ENCODE results near the gene TPCN2. TPM values are rescaled to one million over a fixed set of nuclear protein-coding genes. Genes with fewer than 3 reads are reported as not detected.

TPCN2 gene
- total RNA-seq, 1 experiment from 2014 or later, result 7.1 TPM

GRCh38 chr11:69165775-69166174 is 117.0 kb downstream of the TPCN2 start:
- DNase-seq (ENCODE audit: low read depth), result no peak

GRCh38 chr11:69166218-69167115 is 117.7 kb downstream of the TPCN2 start:
- DNase-seq (ENCODE audit: low read depth), result peak; percentile 90

GRCh38 chr11:69167130-69167915 is 118.6 kb downstream of the TPCN2 start:
- no peak for DNase-seq (ENCODE audit: low read depth)

- no peak for DNase-seq (ENCODE audit: low read depth)
These were observed 119.4 kb downstream of the TPCN2 start for GRCh38 chr11:69167916-69168691.

- no peak for DNase-seq (ENCODE audit: low read depth)
These were observed 120.7 kb downstream of the TPCN2 start for GRCh38 chr11:69169479-69169878.

- DNase-seq (ENCODE audit: low read depth), result peak; percentile 67
These were observed 122.0 kb downstream of the TPCN2 start for GRCh38 chr11:69170704-69171103.

GRCh38 chr11:69171476-69172240 is 122.9 kb downstream of the TPCN2 start:
- DNase-seq (ENCODE audit: low read depth), result no peak

- DNase-seq (ENCODE audit: low read depth), result peak; percentile 6
These were observed 123.9 kb downstream of the TPCN2 start for GRCh38 chr11:69172674-69173073.

GRCh38 chr11:69173331-69173730 is 124.6 kb downstream of the TPCN2 start:
- DNase-seq (ENCODE audit: low read depth), result no peak

GRCh38 chr11:69173925-69174581 is 125.3 kb downstream of the TPCN2 start:
- DNase-seq (ENCODE audit: low read depth), result no peak

GRCh38 chr11:69174841-69175240 is 126.1 kb downstream of the TPCN2 start:
- DNase-seq (ENCODE audit: low read depth), result no peak

GRCh38 chr11:69178819-69179482 is 130.2 kb downstream of the TPCN2 start:
- DNase-seq (ENCODE audit: low read depth), result no peak

GRCh38 chr11:69180226-69180625 is 131.5 kb downstream of the TPCN2 start:
- no peak for DNase-seq (ENCODE audit: low read depth)

- DNase-seq (ENCODE audit: low read depth), result no peak
These were observed 132.0 kb downstream of the TPCN2 start for GRCh38 chr11:69180726-69181125.

- no peak for DNase-seq (ENCODE audit: low read depth)
These were observed 134.9 kb downstream of the TPCN2 start for GRCh38 chr11:69183613-69184012.

Other genes starting within 250 kb of the TPCN2 start
- 6.3 TPM in 2 replicates for gene CPT1A, start 207.0 kb upstream of the TPCN2 start, total RNA-seq (2014; rRNA removed)
- 48.3 and 59.0 TPM in 2 replicates for gene MRPL21, start 145.1 kb upstream of the TPCN2 start, total RNA-seq (2014; rRNA removed)
- 7.1 and 11.6 TPM in 2 replicates for gene IGHMBP2, start 145.0 kb upstream of the TPCN2 start, total RNA-seq (2014; rRNA removed)
- not detected in 2 replicates for gene MRGPRD, start 67.9 kb upstream of the TPCN2 start, total RNA-seq (2014; rRNA removed)
- 0.38 and 0.63 TPM in 2 replicates for gene MRGPRF, start 35.7 kb upstream of the TPCN2 start, total RNA-seq (2014; rRNA removed)
- gene SMIM38, start 107.0 kb downstream of the TPCN2 start, total RNA-seq (2014; rRNA removed), result not detected in 2 replicates
- 11.8 and 21.0 TPM in 2 replicates for gene MYEOV, start 245.2 kb downstream of the TPCN2 start, total RNA-seq (2014; rRNA removed)

Measured in LHCN-M2 (cell line).